Activated naive CD8-positive, alpha-beta T cell treated with anti-CD3 and anti-CD28 coated beads, Interleukin-2, amount 50 U/mL, for 24 hours (primary cell): Measurements from ENCODE around the gene ZBTB7C.

ENCODE experiments used
- ATAC-seq: fragments of 150-1000 bp; cut with Tn5 transposase; one replicate; pipeline ENCODE4 v1.10.0; 2021
- DNase-seq: peaks from one replicate; pipeline ENCODE4 v3.0.0; 2021
- H3K27ac Mint-ChIP-seq: one replicate; pipeline ENCODE4 v1.8.0; 2021; ENCODE audit warnings: mild to moderate bottlenecking, mixed read lengths
- H3K27me3 Mint-ChIP-seq: one replicate; pipeline ENCODE4 v1.8.0; 2021; ENCODE audit warnings: mixed read lengths
- H3K36me3 Mint-ChIP-seq: one replicate; pipeline ENCODE4 v1.8.0; 2021; ENCODE audit warnings: low read depth, mixed read lengths
- H3K4me1 Mint-ChIP-seq: one replicate; pipeline ENCODE4 v1.8.0; 2021; ENCODE audit warnings: mixed read lengths
- H3K4me3 Mint-ChIP-seq: one replicate; pipeline ENCODE4 v1.8.0; 2021; ENCODE audit warnings: mild to moderate bottlenecking, moderate library complexity, mixed read lengths
- H3K9me3 Mint-ChIP-seq: one replicate; pipeline ENCODE4 v1.8.0; 2021; ENCODE audit warnings: mixed read lengths

The ZBTB7C gene

DNA sequence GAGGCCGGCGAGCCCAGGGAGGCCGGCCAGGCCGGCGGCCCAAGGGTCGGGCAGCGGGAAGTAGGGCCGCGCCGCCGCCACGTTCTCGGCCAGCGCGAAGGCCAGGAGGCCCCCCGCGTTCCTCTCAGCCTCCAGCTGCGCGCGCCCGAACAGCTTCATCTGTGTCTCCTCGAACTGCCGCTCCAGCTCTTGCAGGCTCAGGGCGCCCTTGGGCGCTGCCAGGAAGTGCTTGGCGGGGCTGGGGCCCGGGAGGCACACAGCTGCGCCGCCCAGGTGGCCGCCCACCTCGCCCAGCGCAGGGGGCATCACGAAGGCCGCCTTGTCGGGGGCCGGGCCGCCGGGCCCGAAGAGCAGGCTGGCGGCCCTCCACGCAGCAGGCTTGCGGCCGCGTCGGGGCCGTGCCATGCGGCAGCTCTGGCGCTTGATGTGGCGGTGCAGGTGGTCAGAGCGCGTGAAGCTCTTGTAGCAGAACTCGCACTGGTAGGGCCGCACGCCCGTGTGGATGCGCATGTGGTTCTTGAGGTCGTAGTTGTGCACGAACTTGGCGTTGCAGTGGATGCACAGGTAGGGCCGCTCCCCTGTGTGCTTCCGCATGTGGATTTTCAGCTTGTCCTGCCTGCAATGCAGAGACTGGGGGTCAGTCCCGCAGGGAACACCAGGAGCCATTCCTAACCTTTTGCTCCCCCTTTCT lies 379.7 kb downstream of the ZBTB7C start:
- Mint-ChIP-seq H3K27ac (no peak overlapping the region), H3K27me3 (peaks cover 2% of the 10 kb centered on the region), H3K4me3 (no peak overlapping the region), H3K4me1 (no peaks in the 10 kb centered on the region), H3K36me3 (no peaks in the 10 kb centered on the region), H3K9me3 (no peaks in the 10 kb centered on the region)
- no peak for ATAC-seq
- no peak for DNase-seq

- peaks cover 2% of the 10 kb centered on the region for H3K27me3 Mint-ChIP-seq
Measured at GRCh38 chr18:48028696-48029095, 380.5 kb downstream of the ZBTB7C start.

DNA sequence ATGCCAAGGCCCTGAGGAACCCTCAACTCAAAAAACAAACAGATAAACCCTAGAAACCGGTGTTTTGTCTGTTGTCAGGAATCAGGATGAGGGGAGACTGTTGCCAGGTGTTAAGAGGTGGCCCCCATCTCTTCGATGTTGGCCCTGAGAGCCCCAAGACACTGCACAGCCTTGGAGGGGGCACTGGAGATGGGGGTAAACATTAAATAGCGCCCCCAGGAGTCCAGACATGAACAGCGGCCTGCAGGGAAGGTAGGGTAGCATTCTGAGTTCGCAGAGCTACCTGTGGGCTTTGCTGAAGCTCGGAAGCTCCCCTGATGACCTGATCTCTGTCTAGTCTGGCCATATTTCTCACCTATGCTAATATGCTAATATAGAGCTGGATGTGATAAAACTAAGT lies 381.1 kb downstream of the ZBTB7C start:
- ATAC-seq: no peak
- Mint-ChIP-seq H3K27ac (no peak overlapping the region), H3K27me3 (peaks cover 2% of the 10 kb centered on the region), H3K4me1 (no peaks in the 10 kb centered on the region), H3K9me3 (no peaks in the 10 kb centered on the region), H3K4me3 (no peak overlapping the region), H3K36me3 (no peaks in the 10 kb centered on the region)
- DNase-seq: no peak

More at GRCh38 chr18:48028696-48029095, 380.5 kb downstream of the ZBTB7C start:
- no peaks in the 10 kb centered on the region for H3K9me3 Mint-ChIP-seq
- H3K4me1 Mint-ChIP-seq: no peaks in the 10 kb centered on the region
- DNase-seq (no peak), ATAC-seq (no peak)
- no peak overlapping the region for H3K4me3 Mint-ChIP-seq
- H3K36me3 Mint-ChIP-seq: no peaks in the 10 kb centered on the region
- no peak overlapping the region for H3K27ac Mint-ChIP-seq

- DNase-seq: no peak
- H3K27ac Mint-ChIP-seq: no peak overlapping the region
- H3K4me1 Mint-ChIP-seq: peaks cover under 1% of the 10 kb centered on the region
- H3K27me3 Mint-ChIP-seq: peaks cover 7% of the 10 kb centered on the region
- ATAC-seq: no peak
- no peak overlapping the region for H3K4me3 Mint-ChIP-seq
- H3K9me3 Mint-ChIP-seq: no peaks in the 10 kb centered on the region
- no peaks in the 10 kb centered on the region for H3K36me3 Mint-ChIP-seq
Measured at GRCh38 chr18:48027401-48027963, 381.7 kb downstream of the ZBTB7C start.

- H3K27ac Mint-ChIP-seq: no peak overlapping the region
- H3K27me3 Mint-ChIP-seq: peaks cover 15% of the 10 kb centered on the region
- no peaks in the 10 kb centered on the region for H3K9me3 Mint-ChIP-seq
- no peak for DNase-seq
- no peak overlapping the region for H3K4me3 Mint-ChIP-seq
- H3K4me1 Mint-ChIP-seq: peaks cover 2% of the 10 kb centered on the region
- ATAC-seq: no peak
- H3K36me3 Mint-ChIP-seq: no peaks in the 10 kb centered on the region
Measured at GRCh38 chr18:48026216-48026615, 383.0 kb downstream of the ZBTB7C start.

GRCh38 chr18:48024881-48025660 lies 384.1 kb downstream of the ZBTB7C start:
- Mint-ChIP-seq H3K36me3 (no peaks in the 10 kb centered on the region), H3K27me3 (peaks cover 15% of the 10 kb centered on the region), H3K4me3 (no peak overlapping the region), H3K27ac (no peak overlapping the region), H3K9me3 (no peaks in the 10 kb centered on the region), H3K4me1 (peaks cover 2% of the 10 kb centered on the region)
- no peak for DNase-seq
- ATAC-seq: no peak

- ATAC-seq (no peak), DNase-seq (no peak)
- H3K4me3 Mint-ChIP-seq: no peak overlapping the region
- peaks cover 15% of the 10 kb centered on the region for H3K27me3 Mint-ChIP-seq
- H3K27ac Mint-ChIP-seq: no peak overlapping the region
- no peaks in the 10 kb centered on the region for H3K36me3 Mint-ChIP-seq
- H3K9me3 Mint-ChIP-seq: no peaks in the 10 kb centered on the region
- peaks cover 4% of the 10 kb centered on the region for H3K4me1 Mint-ChIP-seq
Measured at GRCh38 chr18:48024009-48024512, 385.1 kb downstream of the ZBTB7C start.

GRCh38 chr18:48023334-48024008 lies 385.7 kb downstream of the ZBTB7C start:
- peaks cover 15% of the 10 kb centered on the region for H3K27me3 Mint-ChIP-seq
- no peak overlapping the region for H3K4me3 Mint-ChIP-seq
- ATAC-seq (no peak), DNase-seq (no peak)
- peaks cover 4% of the 10 kb centered on the region for H3K4me1 Mint-ChIP-seq
- H3K27ac Mint-ChIP-seq: no peak overlapping the region
- H3K36me3 Mint-ChIP-seq: no peaks in the 10 kb centered on the region
- no peaks in the 10 kb centered on the region for H3K9me3 Mint-ChIP-seq

DNA sequence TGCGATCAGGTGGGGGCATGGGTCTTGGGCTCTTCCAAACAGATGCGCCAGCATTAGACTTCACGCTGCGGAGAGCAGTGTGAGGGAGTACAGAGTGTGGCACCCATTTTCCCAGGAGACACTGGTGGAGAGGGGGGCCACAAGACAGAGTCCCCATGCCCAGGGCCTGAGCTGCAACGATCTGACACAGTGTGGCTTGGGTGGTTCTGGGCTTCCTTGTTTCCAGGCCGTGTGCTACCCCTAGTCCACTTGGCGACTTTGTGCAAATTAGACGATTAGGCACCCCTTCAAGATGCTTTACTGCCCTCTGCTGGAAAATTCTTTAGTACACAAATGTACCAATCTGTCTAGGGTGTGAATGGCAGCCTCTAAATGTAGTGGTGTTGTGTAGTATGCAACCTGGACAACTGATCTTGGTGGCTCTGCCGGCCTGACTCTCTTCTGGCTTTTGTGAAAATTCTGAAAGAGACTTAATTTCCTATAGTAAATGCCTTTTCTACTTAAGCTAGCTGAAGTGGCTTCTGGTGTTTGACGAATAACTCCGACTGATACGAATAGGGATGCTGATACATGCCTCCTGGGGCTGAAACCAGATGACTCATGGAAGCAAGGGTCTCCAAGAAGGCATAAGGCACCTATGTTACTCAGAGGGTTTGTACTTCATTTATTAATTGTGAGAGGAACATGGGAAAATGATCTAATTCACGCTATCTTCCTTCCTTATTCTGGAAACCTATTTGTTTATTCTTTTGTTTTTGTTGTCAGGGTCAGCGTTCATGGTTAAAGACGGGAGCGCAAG lies 386.5 kb downstream of the ZBTB7C start:
- ATAC-seq (peak; percentile 65), DNase-seq (no peak)
- Mint-ChIP-seq H3K4me1 (peaks cover 4% of the 10 kb centered on the region), H3K27ac (no peak overlapping the region), H3K36me3 (no peaks in the 10 kb centered on the region), H3K27me3 (peaks cover 18% of the 10 kb centered on the region), H3K4me3 (no peak overlapping the region), H3K9me3 (no peaks in the 10 kb centered on the region)

DNA sequence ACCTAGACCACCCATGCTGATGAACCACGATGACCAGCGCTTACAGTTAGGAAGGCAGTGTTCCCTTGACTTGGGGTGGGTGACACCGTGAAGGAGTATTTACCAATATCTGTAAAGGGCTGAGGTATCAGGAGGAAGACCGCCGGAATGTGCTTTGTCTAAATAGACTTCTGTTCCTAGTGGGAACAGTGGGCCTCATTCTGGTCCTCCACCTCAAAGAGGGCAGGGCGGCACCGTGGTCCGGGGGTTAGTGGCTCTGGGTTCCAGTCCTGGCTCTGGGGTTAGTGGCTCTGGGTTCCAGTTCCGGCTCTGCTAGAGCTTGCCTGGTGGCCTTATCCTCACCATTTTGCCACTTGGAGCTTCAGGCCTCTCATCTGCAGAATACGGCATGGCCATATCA lies 387.2 kb downstream of the ZBTB7C start:
- Mint-ChIP-seq H3K27me3 (peaks cover 22% of the 10 kb centered on the region), H3K4me3 (no peak overlapping the region), H3K4me1 (peaks cover 4% of the 10 kb centered on the region), H3K9me3 (no peaks in the 10 kb centered on the region), H3K27ac (no peak overlapping the region), H3K36me3 (no peaks in the 10 kb centered on the region)
- ATAC-seq (no peak), DNase-seq (no peak)

DNA sequence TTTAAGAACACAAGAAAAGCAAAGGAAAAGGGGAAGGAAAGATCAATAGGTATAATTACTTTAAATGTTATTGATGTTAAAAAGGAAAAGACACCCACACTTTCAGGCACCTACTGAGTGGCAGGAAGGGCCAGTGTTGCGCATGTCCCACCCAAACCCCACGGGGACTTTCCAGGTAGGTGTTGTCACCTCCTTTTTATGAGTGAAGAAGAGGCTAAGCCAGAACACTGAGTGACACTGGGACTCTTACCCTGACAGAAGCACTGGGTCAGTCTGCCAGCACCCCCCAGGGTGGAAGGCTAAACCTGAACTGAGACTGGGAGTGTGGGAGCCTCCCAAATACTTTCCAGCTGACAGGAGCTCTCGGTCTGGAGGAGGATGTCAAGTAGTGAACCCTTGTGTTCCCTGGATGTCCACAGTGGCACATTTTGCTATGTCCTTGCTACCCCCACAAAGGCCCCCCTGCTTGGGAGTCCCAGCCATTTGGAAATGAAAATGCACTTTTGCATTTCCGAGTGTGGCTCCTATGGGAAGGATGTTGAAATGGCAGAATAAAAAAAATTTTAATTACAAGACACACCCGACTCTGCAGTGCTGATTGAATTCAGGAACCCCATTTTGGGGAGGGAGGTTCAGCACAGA lies 387.8 kb downstream of the ZBTB7C start:
- H3K4me3 Mint-ChIP-seq: no peak overlapping the region
- H3K27ac Mint-ChIP-seq: no peak overlapping the region
- no peak for ATAC-seq
- peaks cover 22% of the 10 kb centered on the region for H3K27me3 Mint-ChIP-seq
- no peak for DNase-seq
- H3K4me1 Mint-ChIP-seq: peaks cover 4% of the 10 kb centered on the region
- H3K9me3 Mint-ChIP-seq: no peaks in the 10 kb centered on the region
- no peaks in the 10 kb centered on the region for H3K36me3 Mint-ChIP-seq

- peaks cover 22% of the 10 kb centered on the region for H3K27me3 Mint-ChIP-seq
- H3K9me3 Mint-ChIP-seq: no peaks in the 10 kb centered on the region
Measured at GRCh38 chr18:48020337-48021250, 388.6 kb downstream of the ZBTB7C start.

More at GRCh38 chr18:48020337-48021250, 388.6 kb downstream of the ZBTB7C start:
- Mint-ChIP-seq H3K4me3 (no peak overlapping the region), H3K36me3 (no peaks in the 10 kb centered on the region), H3K27ac (no peak overlapping the region), H3K4me1 (peaks cover 4% of the 10 kb centered on the region)
- no peak for ATAC-seq
- no peak for DNase-seq
